Measurements from ENCODE around the gene CSF1R.

DNA sequence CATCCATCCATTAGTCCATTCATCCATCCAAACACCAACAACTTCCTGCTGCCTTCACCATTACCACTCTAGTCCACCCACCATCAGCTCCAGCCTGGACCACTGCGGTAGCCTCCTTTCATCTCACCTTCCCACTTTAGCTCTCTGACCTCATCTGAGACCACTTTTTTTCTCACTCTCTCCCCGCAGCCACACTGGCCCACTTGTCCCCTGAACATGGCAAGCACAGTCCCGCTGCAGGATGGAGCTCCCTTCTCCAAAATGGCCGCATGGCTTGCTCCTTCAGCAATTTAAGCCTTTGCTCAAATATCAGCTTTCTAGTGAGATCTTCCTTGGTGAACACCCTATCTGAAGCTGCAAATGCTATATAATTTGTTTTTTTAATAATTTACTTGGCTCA lies 11.1 kb downstream of the CSF1R start:
- TF ChIP-seq, protein P1, sequence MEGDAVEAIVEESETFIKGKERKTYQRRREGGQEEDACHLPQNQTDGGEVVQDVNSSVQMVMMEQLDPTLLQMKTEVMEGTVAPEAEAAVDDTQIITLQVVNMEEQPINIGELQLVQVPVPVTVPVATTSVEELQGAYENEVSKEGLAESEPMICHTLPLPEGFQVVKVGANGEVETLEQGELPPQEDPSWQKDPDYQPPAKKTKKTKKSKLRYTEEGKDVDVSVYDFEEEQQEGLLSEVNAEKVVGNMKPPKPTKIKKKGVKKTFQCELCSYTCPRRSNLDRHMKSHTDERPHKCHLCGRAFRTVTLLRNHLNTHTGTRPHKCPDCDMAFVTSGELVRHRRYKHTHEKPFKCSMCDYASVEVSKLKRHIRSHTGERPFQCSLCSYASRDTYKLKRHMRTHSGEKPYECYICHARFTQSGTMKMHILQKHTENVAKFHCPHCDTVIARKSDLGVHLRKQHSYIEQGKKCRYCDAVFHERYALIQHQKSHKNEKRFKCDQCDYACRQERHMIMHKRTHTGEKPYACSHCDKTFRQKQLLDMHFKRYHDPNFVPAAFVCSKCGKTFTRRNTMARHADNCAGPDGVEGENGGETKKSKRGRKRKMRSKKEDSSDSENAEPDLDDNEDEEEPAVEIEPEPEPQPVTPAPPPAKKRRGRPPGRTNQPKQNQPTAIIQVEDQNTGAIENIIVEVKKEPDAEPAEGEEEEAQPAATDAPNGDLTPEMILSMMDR (conservative IDR thresholded peaks at IDR 0.05; ENCODE audit: low read depth, low read length), result no peak
- no peak for TF ChIP-seq EZH2 (IDR thresholded peaks at IDR 0.05; ENCODE audit: borderline replicate concordance, low read depth, low read length, poor library complexity, severe bottlenecking)
